ENCODE results near the gene LCP2. TPM values are rescaled to one million over a fixed set of nuclear protein-coding genes. Genes with fewer than 3 reads are reported as not detected.

Gene LCP2
- total RNA-seq, 1 donor from 2014 or later: not detected

DNA sequence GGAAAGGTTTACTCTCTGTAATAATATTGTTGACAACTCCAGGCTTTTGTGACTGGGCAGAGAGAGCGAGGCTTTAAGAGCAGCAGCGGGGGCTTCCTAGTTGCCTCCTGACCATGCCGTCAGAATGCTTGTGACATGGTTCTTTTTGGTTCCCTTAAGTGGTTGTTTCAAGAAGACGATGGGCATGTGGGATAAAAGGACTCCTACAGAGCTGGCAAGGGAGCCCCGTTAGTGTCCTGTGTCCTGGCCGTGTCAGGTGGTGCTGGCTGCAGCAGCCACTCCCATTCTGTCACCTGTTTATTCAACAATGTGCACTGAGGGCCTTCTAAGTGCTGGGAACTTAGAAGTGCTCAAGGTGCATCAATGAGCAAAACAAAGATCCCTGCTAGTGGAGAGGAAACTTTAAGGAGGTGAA lies 19.7 kb downstream of the LCP2 start:
- no peak overlapping the region for H3K4me3 Mint-ChIP-seq
- no peak overlapping the region for H3K27ac Mint-ChIP-seq
- TF ChIP-seq CTCF (conservative IDR thresholded peaks at IDR 0.05): no peak
- no peak for DNase-seq (ENCODE audit: extremely low spot score, unreplicated experiment)
- no peaks in the 10 kb centered on the region for H3K36me3 Mint-ChIP-seq
- H3K27me3 Mint-ChIP-seq: peaks cover 20% of the 10 kb centered on the region
- H3K4me1 Mint-ChIP-seq (ENCODE audit: unreplicated experiment): no peaks in the 10 kb centered on the region
- no peaks in the 10 kb centered on the region for H3K9me3 Mint-ChIP-seq

- no peak for TF ChIP-seq CTCF (conservative IDR thresholded peaks at IDR 0.05)
- no peak overlapping the region for H3K4me3 Mint-ChIP-seq
- peaks cover 8% of the 10 kb centered on the region for H3K4me1 Mint-ChIP-seq (ENCODE audit: unreplicated experiment)
- H3K27ac Mint-ChIP-seq: no peak overlapping the region
- H3K36me3 Mint-ChIP-seq: no peaks in the 10 kb centered on the region
- no peak for DNase-seq (ENCODE audit: extremely low spot score, unreplicated experiment)
- no peaks in the 10 kb centered on the region for H3K9me3 Mint-ChIP-seq
- peaks cover 17% of the 10 kb centered on the region for H3K27me3 Mint-ChIP-seq
These were observed 21.4 kb downstream of the LCP2 start for GRCh38 chr5:170276140-170276539.

DNA sequence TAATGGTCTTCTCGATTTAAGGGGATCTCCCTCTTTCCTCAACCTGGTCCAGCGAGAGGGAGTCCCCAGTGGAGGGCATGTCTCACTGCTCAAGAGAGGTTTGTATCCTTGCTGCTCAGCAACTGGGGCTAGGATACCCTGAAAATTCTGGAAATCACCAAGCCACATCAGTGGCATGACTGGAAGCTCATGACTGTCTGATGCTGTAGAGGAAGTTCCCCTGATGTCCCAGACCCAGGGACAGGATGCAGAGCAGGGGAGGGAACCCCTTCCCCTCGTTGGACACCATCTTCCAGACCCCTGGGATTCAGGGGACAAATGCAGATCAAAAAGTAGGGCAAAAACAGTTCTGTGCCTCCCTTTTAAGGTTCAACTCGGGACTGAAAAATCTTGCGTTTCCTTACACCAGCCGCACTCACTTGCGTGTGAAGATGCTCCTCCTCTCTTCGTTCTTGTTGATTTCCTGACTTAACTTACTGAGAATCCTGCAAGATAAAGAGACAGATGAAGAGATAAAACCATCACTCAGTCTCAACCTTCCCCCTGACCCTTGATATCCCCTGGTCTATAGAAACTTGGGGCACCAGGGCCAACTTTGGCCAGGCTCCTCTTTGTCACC lies 22.1 kb downstream of the LCP2 start:
- no peak for DNase-seq (ENCODE audit: extremely low spot score, unreplicated experiment)
- Mint-ChIP-seq H3K9me3 (no peaks in the 10 kb centered on the region), H3K4me3 (no peak overlapping the region), H3K4me1 (ENCODE audit: unreplicated experiment) (peaks cover 8% of the 10 kb centered on the region), H3K27ac (no peak overlapping the region), H3K36me3 (no peaks in the 10 kb centered on the region), H3K27me3 (peaks cover 17% of the 10 kb centered on the region)
- TF ChIP-seq CTCF (conservative IDR thresholded peaks at IDR 0.05): no peak

DNA sequence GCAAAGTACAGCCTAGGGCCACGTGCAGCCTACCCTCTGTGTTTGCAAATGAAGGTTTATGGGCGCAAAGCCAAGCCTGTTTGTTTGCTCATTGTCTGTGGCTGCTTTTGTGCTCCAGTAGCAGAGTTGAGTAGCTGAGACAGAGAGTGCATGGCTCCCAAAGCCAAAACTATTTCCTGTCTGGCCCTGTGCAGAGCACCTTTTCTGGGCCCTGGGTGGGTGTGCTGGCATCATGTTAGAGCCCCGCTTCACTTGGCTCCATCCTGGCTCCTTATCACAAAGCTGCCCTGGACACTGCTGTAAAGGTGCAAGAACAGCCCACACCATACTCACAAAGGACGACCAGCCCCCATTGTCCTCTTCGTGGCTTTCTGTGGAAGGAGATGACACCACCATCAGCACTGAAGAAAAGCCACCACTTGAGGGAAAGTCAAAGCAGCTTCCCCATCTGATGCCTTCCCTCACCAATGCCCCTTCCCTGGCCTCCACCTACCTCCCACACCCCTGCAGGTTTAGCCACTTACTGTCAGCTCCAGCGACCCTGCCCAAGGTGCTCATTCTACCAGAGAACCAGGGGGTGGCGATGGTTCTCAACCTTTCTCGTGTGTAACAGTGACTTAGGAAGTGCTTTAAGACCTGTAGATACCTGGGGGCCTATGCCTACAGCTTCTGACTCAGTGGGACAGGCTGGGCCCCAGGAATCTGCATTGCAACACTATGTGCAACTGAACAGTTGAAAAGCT lies 23.4 kb downstream of the LCP2 start:
- H3K9me3 Mint-ChIP-seq: no peaks in the 10 kb centered on the region
- H3K27ac Mint-ChIP-seq: no peak overlapping the region
- no peak for DNase-seq (ENCODE audit: extremely low spot score, unreplicated experiment)
- peaks cover 12% of the 10 kb centered on the region for H3K4me1 Mint-ChIP-seq (ENCODE audit: unreplicated experiment)
- H3K36me3 Mint-ChIP-seq: no peaks in the 10 kb centered on the region
- H3K27me3 Mint-ChIP-seq: peaks cover 17% of the 10 kb centered on the region
- TF ChIP-seq CTCF (conservative IDR thresholded peaks at IDR 0.05): peak; percentile 44
- no peak overlapping the region for H3K4me3 Mint-ChIP-seq

GRCh38 chr5:170270293-170271069 lies 27.1 kb downstream of the LCP2 start:
- Mint-ChIP-seq H3K27me3 (peaks cover 31% of the 10 kb centered on the region), H3K27ac (no peak overlapping the region), H3K4me1 (ENCODE audit: unreplicated experiment) (peaks cover 31% of the 10 kb centered on the region), H3K4me3 (no peak overlapping the region), H3K9me3 (no peaks in the 10 kb centered on the region), H3K36me3 (no peaks in the 10 kb centered on the region)
- DNase-seq (ENCODE audit: extremely low spot score, unreplicated experiment): no peak
- TF ChIP-seq CTCF (conservative IDR thresholded peaks at IDR 0.05): no peak

All from type B pancreatic cell (in vitro differentiated cells).